T-helper 2 cell treated with Interferon-gamma antibody and Interleukin-4, amounts not matched to agents 100 ng/mL and 5 ng/mL, for 36 hours (primary cell): ENCODE results near the gene ZNF579. TPM values are rescaled to one million over a fixed set of nuclear protein-coding genes. Genes with fewer than 3 reads are reported as not detected.

Experiments used
- total RNA-seq: library from RNA; stranded (reverse); gene quantifications from 2 replicates; pipeline ENCODE4 v1.2.3, GENCODE V29; 2022

ZNF579 gene
- total RNA-seq, 1 donor from 2014 or later = 6.7 TPM

Other genes with a start within 250 kb of the ZNF579 start
- 17.5 and 18.9 TPM in 2 replicates for gene KMT5C, start 241.0 kb downstream of the ZNF579 start, total RNA-seq
- 0.45 and 0.64 TPM in 2 replicates for gene COX6B2, start 226.1 kb downstream of the ZNF579 start, total RNA-seq
- gene GARIN5B, start 217.6 kb downstream of the ZNF579 start, total RNA-seq = not detected in 2 replicates
- gene IL11, start 210.4 kb downstream of the ZNF579 start, total RNA-seq = 0.55 and 0.61 TPM in 2 replicates
- gene TMEM190, start 204.0 kb downstream of the ZNF579 start, total RNA-seq = not detected in 2 replicates
- gene TMEM238, start 196.6 kb downstream of the ZNF579 start, total RNA-seq = 10.3 and 11.7 TPM in 2 replicates
- gene RPL28, start 194.9 kb downstream of the ZNF579 start, total RNA-seq = 2,481 and 2,547 TPM in 2 replicates
- gene UBE2S, start 173.1 kb downstream of the ZNF579 start, total RNA-seq = 213 and 217 TPM in 2 replicates
- not detected in 2 replicates for gene SHISA7, start 137.5 kb downstream of the ZNF579 start, total RNA-seq
- gene ISOC2, start 119.2 kb downstream of the ZNF579 start, total RNA-seq = 23.2 and 25.3 TPM in 2 replicates
- not detected in 2 replicates for gene C19orf85, start 116.1 kb downstream of the ZNF579 start, total RNA-seq
- 6.6 and 10.3 TPM in 2 replicates for gene ZNF628, start 104.2 kb downstream of the ZNF579 start, total RNA-seq
- 9.3 and 12.3 TPM in 2 replicates for gene NAT14, start 95.7 kb downstream of the ZNF579 start, total RNA-seq
- gene SSC5D, start 92.4 kb downstream of the ZNF579 start, total RNA-seq = 0.23 and 0.30 TPM in 2 replicates
- not detected in 2 replicates for gene SBK2, start 43.7 kb downstream of the ZNF579 start, total RNA-seq
- not detected in 2 replicates for gene SBK3, start 35.3 kb downstream of the ZNF579 start, total RNA-seq
- 14.4 and 14.7 TPM in 2 replicates for gene FIZ1, start 18.7 kb upstream of the ZNF579 start, total RNA-seq
- 21.0 and 21.2 TPM in 2 replicates for gene ZNF524, start 19.4 kb upstream of the ZNF579 start, total RNA-seq
- gene ZNF865, start 24.8 kb upstream of the ZNF579 start, total RNA-seq = 12.3 and 13.2 TPM in 2 replicates
- 4.9 and 5.0 TPM in 2 replicates for gene ZNF784, start 43.7 kb upstream of the ZNF579 start, total RNA-seq
- 29.9 and 30.8 TPM in 2 replicates for gene ZNF580, start 60.2 kb upstream of the ZNF579 start, total RNA-seq
- 21.0 and 22.4 TPM in 2 replicates for gene ZNF581, start 62.8 kb upstream of the ZNF579 start, total RNA-seq
- 6.5 and 7.0 TPM in 2 replicates for gene CCDC106, start 67.4 kb upstream of the ZNF579 start, total RNA-seq
- gene U2AF2, start 74.2 kb upstream of the ZNF579 start, total RNA-seq = 298 and 303 TPM in 2 replicates
- gene EPN1, start 94.4 kb upstream of the ZNF579 start, total RNA-seq = 58.3 and 59.3 TPM in 2 replicates
- gene NLRP9, start 157.6 kb upstream of the ZNF579 start, total RNA-seq = not detected in 2 replicates
- gene RFPL4A, start 178.2 kb upstream of the ZNF579 start, total RNA-seq = not detected in 2 replicates
- not detected in 2 replicates for gene RFPL4AL1, start 188.3 kb upstream of the ZNF579 start, total RNA-seq